GM21526 (cell line): ENCODE measurements around the gene KANSL1.

Experiments used
- ATAC-seq: cut with Tn5 transposase; IDR thresholded peaks from one replicate; pipeline ENCODE4 v1.9.1; 2021; ENCODE audit warnings: moderate library complexity; ENCODE audit not compliant: unreplicated experiment, low FRiP score

Gene KANSL1

GRCh38 chr17:46045639-46046038, 147.6 kb downstream of the KANSL1 start:
- no peak for ATAC-seq

DNA sequence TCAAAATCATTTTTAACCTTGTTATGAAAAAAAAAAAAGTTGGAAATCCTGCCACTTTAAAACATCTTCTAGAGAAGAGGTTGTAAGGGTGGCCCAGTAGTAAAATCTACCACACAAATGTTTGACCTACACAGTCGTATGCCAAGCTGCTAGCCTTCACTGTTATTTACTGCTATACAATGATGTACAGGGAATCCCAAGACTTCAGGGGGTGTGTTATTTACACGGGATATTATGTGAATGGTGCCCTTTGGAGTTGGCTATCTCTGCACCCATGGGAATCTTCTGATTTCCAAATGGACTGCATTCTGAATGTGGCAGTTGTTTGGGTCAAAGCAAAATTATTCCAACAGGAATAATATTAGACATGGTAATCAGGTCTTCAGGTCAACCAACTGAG, 148.2 kb downstream of the KANSL1 start:
- no peak for ATAC-seq

DNA sequence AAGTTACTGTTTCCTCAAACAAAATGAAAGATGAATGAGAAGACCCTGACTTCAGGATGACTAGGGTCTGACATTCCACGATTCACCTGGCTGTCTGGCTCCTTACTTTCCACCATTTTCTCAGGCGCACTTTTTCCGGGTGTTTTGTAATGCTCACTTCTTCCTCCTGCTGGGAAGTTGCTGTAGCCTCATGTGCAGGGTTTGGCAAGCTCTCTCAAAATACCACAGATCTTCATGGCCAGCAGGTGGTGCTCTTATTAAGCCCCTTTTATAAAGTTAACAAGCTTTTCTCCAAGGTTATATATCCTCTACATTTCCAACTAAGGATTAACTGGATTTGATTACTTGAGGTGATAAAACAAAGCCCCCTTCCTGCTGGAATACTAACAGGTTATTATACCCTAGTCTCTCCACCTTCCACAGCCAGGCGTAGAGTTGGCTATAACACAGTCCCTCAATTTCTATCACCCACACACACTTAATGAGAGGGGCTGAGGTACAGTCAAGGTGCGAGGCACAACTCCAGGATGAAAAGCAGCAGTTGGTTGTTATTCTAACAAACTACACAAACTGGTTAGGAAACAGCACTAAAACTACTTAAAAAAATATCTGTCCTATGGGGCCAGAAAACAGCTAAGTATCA, 148.8 kb downstream of the KANSL1 start:
- ATAC-seq = no peak

DNA sequence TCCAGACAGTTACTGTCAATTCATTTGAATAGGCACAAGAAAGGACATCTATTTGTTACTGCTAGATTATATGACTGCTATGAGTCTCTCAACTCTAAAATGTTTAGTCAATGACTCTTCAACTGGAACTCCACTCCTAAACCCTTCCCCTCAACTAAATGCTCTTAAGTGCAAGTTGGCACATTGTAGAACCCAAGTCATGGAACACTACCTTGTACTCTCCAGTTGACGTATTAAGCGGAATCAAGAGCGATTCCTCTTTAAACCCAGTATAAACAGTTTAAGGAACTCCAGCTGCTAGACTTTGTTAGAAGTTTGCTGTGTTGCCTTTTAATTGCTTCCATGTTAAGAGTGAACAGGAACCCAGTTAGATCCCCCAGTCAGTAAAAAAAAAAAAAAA, 149.6 kb downstream of the KANSL1 start:
- no peak for ATAC-seq

GRCh38 chr17:46042925-46043324, 150.3 kb downstream of the KANSL1 start:
- no peak for ATAC-seq

- no peak for ATAC-seq
These were observed 151.0 kb downstream of the KANSL1 start for GRCh38 chr17:46042246-46042645.

DNA sequence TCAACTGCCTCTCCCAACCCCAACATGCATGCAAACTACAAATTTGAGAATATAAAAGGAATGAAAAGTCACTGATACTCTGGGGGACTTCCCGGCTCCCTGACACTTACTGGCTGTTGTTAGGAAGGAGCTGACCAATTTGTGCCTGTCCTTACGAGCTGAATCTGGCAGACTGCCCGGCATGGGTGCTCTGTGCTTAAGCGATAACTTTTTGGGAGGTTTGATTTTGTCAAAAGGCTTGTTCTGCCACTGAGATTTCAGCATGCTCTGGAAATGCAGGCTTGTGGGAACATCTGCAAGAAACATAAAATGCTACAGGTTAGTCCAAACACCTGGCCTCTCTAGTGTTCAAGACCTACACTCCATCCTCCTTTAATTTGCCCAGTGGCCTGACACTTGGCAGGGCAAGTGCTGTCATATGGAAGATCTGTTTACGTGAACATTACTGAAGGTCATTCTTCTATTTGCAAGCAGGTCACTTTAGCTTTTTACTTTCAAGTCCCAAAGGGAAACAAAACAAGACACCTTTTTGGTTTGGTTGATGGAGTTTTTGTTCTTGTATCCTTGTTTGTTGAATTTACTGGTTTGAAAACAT, 153.5 kb downstream of the KANSL1 start:
- no peak for ATAC-seq

- no peak for ATAC-seq
These were observed 154.3 kb downstream of the KANSL1 start for GRCh38 chr17:46038937-46039336.

DNA sequence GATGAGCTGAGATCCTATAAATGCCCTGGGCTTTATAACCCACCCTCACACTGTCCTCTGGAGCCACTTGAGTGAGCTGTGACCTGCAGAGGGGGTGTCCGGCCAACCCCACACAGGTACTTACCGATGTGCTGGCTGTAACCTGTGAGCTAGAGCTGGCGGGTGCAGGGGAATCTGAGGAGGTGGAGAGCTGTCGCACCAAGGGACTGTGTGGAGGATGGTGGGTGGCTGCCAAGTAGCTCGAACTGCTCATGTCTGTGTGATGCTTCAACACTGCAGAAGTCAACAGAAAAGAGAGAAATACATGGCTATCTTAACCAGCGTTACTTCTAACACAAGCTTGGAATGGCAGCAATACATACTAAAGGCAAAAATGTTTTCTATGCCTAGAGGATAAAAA, 154.8 kb downstream of the KANSL1 start:
- no peak for ATAC-seq

- no peak for ATAC-seq
These were observed 155.4 kb downstream of the KANSL1 start for GRCh38 chr17:46037722-46038255.

- ATAC-seq = no peak
These were observed 156.7 kb downstream of the KANSL1 start for GRCh38 chr17:46036491-46036890.

DNA sequence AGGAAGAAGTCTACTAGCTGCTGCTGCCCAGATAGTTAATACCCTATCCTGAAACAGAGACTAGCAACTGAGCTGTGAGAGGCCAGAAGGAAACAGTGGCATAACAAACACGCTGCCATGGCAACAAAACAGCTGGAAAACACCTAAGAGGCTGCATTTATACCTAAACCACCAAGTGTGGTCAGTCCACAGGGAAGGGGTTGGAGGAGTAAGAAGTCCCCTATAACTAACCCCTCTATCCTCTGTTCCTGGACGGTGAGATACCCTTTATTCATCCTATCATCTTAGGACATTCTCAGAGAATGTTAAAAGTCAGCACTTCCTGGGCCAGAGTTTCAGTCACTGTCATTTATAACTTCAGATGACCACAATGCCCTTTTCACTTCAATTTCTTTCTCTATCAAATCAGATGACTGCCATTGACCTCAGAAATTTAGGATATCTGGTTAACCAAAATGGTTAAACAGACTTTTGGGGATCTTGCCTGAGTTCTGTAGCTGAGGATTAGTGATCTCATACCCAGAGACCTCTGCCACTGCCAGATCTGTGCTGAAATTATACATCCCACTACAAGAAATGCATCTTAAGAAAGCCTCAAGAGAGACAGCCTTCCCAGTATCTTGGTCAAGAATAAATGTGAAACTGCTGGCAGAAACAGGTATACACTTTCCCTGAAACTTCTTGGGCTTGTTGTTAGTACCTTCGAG, 158.0 kb downstream of the KANSL1 start:
- ATAC-seq = no peak

DNA sequence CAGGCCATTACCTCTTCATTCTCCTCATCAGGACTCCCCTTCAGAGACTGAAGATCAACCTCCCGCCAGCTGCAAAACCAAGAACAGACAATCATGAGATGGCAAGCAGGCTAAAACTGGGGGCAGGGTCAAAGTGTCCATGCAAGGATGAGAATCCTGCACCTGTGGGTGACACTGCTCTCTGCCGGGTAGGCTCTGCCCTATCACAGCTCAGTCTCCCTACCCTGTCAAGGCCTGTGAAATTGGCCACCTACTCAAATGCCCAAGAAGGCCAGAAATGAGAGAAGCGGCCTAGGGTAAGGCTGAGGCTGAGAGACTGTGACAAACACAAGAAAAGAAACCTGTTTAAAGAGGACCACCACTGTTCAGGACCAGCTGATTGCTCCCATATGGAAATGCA, 159.8 kb downstream of the KANSL1 start:
- no peak for ATAC-seq

DNA sequence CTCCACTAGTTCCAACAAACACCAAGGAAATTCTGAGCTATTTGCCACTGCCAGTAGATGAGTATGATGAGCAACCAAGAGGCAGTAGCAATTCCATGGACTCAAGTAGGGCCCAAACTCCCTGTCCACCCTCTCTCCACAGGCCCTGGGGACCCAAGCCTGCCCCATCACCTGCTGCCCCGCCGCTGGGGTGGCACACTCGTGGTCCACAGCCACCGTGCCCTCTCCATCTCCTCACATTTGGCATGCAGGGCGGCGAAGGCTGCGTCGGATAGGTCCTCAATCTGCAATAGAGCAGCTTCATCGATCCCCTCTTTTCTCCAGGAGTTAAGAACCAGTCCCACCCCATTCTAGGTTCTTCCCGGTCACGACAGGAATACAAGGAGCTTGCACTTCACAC, 160.3 kb downstream of the KANSL1 start:
- no peak for ATAC-seq

GRCh38 chr17:46031920-46032319, 161.3 kb downstream of the KANSL1 start:
- no peak for ATAC-seq

DNA sequence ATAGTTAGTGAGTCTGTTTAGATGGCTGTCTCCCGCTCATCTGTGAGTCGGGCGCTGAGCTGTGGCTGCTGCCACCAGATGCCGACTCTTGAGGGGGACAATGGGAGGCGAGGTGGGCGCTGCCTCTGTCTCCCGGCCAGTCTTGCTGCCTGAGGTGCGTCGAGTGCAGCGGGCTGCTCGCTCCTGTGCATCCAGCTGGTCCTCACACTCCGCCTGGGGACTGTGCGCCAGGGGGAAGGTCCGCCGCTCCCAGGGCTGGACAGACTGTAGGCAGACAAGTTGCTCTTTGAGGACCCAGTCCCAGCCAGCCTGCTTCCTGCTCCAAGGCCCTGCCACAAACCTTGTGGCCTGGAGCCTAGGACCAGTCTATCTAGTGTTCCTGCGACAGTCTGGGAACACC, 161.8 kb downstream of the KANSL1 start:
- ATAC-seq = no peak

DNA sequence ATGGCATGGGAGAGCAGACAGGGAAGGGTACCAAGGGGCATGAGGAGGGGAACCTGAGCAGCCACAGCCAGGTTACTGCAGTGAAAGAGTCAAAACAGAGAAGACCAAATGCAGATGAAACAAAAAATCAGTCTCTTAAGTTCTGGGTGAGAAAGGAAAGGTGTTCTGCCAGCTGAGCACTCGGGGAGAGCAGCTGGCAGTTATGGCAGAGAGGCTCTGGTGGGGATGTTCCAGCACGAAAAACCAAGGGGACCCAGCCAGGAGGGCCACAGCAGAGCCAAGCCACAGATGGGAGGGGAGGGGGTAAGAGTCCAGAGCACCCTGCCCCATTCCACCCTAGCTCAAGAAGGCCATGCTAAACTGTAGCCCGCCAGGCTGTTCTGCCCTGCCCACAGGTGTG, 162.5 kb downstream of the KANSL1 start:
- ATAC-seq = no peak

DNA sequence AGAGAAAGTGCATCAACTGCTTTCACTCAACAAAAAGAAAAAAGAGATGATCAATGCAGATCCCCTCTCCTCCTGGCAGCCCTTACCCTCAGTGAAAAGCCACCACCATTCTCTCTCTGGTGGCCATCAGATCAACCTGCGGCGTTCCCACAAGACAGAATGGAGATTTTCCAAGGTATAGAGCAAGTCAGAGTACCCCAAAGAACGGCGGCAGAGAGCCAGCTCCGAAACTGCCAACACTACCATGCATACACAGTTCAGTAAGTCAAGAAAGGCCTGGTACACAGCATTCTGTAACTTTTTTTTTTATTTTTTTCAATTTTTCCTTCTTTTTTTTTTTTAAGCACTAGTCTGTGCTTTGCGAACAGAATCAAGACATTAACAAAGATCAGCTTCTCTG, 163.6 kb downstream of the KANSL1 start:
- ATAC-seq = no peak

- ATAC-seq = no peak
These were observed 164.2 kb downstream of the KANSL1 start for GRCh38 chr17:46028981-46029565.

DNA sequence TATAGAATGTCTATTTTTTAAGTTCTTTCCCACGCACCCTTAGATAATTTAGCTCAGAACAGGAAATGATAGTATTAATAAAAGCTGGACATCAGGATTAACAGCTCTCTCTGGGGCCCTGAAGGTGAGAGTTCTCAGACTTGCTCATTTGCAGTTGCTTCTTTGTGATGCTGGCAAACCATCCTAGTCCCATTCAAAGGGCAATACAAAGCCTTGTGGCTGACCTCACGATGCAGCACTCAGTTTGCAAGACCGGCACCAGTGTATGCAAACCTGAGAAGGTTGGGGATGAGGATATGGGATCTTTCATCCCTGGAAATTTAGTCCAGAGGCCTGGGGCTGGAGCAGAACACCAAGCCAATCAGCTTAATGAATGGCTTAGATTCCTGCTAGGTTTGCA, 164.9 kb downstream of the KANSL1 start:
- ATAC-seq = no peak

- ATAC-seq = no peak
These were observed 165.3 kb downstream of the KANSL1 start for GRCh38 chr17:46027976-46028325.
